Neural cell (in vitro differentiated cells): ENCODE data around the gene DCUN1D3. TPM values are rescaled to one million over a fixed set of nuclear protein-coding genes. Genes with fewer than 3 reads are reported as not detected.

Experiments
- H2AFZ ChIP-seq: fragments of 200-600, 300-800 bp; sonication (generic), shearing (Covaris generic); 2 replicates; pipeline ENCODE4 v1.6.0; 2014; ENCODE audit warnings: low read depth, mild to moderate bottlenecking, antibody characterized with exemption, low read length, moderate library complexity
- H3F3A ChIP-seq: fragments of 200-600 bp; shearing (Covaris generic); 2 replicates; pipeline ENCODE4 v1.6.1; 2016; ENCODE audit warnings: mild to moderate bottlenecking, moderate library complexity, mixed read lengths, antibody characterized with exemption, low read length; ENCODE audit not compliant: insufficient read depth, poor library complexity, severe bottlenecking
- H3K27ac ChIP-seq: fragments of 200-600, 300-800 bp; sonication (generic), shearing (Covaris generic); 2 replicates; pipeline ENCODE4 v1.5.1; 2014; ENCODE audit warnings: mild to moderate bottlenecking, low read length, moderate library complexity
- H3K27me3 ChIP-seq: fragments of 300-800, 200-600 bp; sonication (generic), shearing (Covaris generic); 2 replicates; pipeline ENCODE4 v1.6.0; 2014; ENCODE audit warnings: mild to moderate bottlenecking, low read depth, low read length, moderate library complexity; ENCODE audit not compliant: insufficient read depth
- H3K36me3 ChIP-seq: fragments of 300-800, 200-600 bp; sonication (generic), shearing (Covaris generic); 2 replicates; pipeline ENCODE4 v1.5.1; 2014; ENCODE audit warnings: mild to moderate bottlenecking, antibody characterized with exemption, low read length, moderate library complexity; ENCODE audit not compliant: insufficient read depth
- H3K4me2 ChIP-seq: fragments of 300-800, 200-600 bp; sonication (generic), shearing (Covaris generic); 2 replicates; pipeline ENCODE4 v1.6.0; 2014; ENCODE audit warnings: mild to moderate bottlenecking, low read length
- H3K4me3 ChIP-seq: fragments of 300-800, 200-600 bp; sonication (generic), shearing (Covaris generic); 2 replicates; pipeline ENCODE4 v1.5.1; 2014; ENCODE audit warnings: mild to moderate bottlenecking, low read length, moderate library complexity
- H3K79me2 ChIP-seq: fragments of 200-600 bp; shearing (Covaris generic); replicated peaks from 2 replicates; pipeline ENCODE4 v1.6.0; 2014; ENCODE audit warnings: mild to moderate bottlenecking, low read length, moderate library complexity; ENCODE audit not compliant: insufficient read depth
- H3K9ac ChIP-seq: fragments of 300-800, 200-600 bp; sonication (generic), shearing (Covaris generic); 2 replicates; pipeline ENCODE4 v1.6.1; 2016; ENCODE audit warnings: mild to moderate bottlenecking, low read length, mixed read lengths
- H3K9me2 ChIP-seq: fragments of 200-600 bp; shearing (Covaris generic); 2 replicates; pipeline ENCODE4 v1.6.1; 2016; ENCODE audit warnings: mild to moderate bottlenecking, low read length, mixed read lengths; ENCODE audit not compliant: insufficient read depth
- H3K9me3 ChIP-seq: fragments of 200-600, 300-800 bp; sonication (generic), shearing (Covaris generic); 2 replicates; pipeline ENCODE4 v1.6.1; 2016; ENCODE audit warnings: mild to moderate bottlenecking, mixed run types, low read length, moderate library complexity, mixed read lengths
- H4K20me1 ChIP-seq: fragments of 200-600 bp; shearing (Covaris generic); 2 replicates; pipeline ENCODE4 v1.6.1; 2016; ENCODE audit warnings: mild to moderate bottlenecking, mixed run types; ENCODE audit not compliant: insufficient read depth
- CTCF ChIP-seq: fragments of 450-650 bp; IDR thresholded peaks from 2 replicates; pipeline ENCODE4 v1.5.1; 2014; ENCODE audit warnings: antibody characterized with exemption, mild to moderate bottlenecking, moderate library complexity; ENCODE audit not compliant: poor library complexity, severe bottlenecking
- EP300 ChIP-seq: fragments of 450-650 bp; conservative IDR thresholded peaks from 2 replicates; pipeline ENCODE4 v1.6.1; 2014; ENCODE audit warnings: antibody characterized with exemption, mild to moderate bottlenecking, moderate library complexity; ENCODE audit not compliant: poor library complexity, severe bottlenecking
- EZH2 ChIP-seq: fragments of 200-600, 300-800 bp; shearing (Covaris generic), sonication (generic); IDR thresholded peaks from 2 replicates; pipeline ENCODE4 v1.6.1; 2014; ENCODE audit warnings: antibody characterized with exemption, low read length, borderline replicate concordance, mild to moderate bottlenecking; ENCODE audit not compliant: insufficient read depth, poor library complexity, severe bottlenecking
- MXI1 ChIP-seq: fragments of 450-650 bp; conservative IDR thresholded peaks from 2 replicates; pipeline ENCODE4 v1.6.1; 2014; ENCODE audit warnings: antibody characterized with exemption, mild to moderate bottlenecking; ENCODE audit not compliant: poor library complexity, severe bottlenecking
- POLR2AphosphoS5 ChIP-seq: IDR thresholded peaks from 2 replicates; pipeline ENCODE4 v1.6.1; 2012
- RAD21 ChIP-seq: fragments of 450-650 bp; conservative IDR thresholded peaks from 2 replicates; pipeline ENCODE4 v1.6.1; 2014; ENCODE audit warnings: antibody characterized with exemption, mild to moderate bottlenecking, moderate library complexity
- SMC3 ChIP-seq: fragments of 450-650 bp; conservative IDR thresholded peaks from 2 replicates; pipeline ENCODE4 v1.6.1; 2014; ENCODE audit warnings: antibody characterized with exemption, mild to moderate bottlenecking, moderate library complexity; ENCODE audit not compliant: poor library complexity
- TAF1 ChIP-seq: IDR thresholded peaks from 2 replicates; pipeline ENCODE4 v1.6.1; 2012; ENCODE audit warnings: low read depth
- polyA plus RNA-seq: library from polyadenylated mRNA; depleted of rRNA; stranded (reverse); fragments of >200 nt; gene quantifications from 2 replicates; pipeline ENCODE4 v1.2.3, GENCODE V29; 2014
- TF ChIP-seq, protein P1 (sequence below): IDR thresholded peaks from 2 replicates; pipeline ENCODE4 v1.6.1; 2012; ENCODE audit warnings: borderline replicate concordance

Gene DCUN1D3
- polyA plus RNA-seq, 1 donor from 2014 or later = 9.2 TPM

DNA sequence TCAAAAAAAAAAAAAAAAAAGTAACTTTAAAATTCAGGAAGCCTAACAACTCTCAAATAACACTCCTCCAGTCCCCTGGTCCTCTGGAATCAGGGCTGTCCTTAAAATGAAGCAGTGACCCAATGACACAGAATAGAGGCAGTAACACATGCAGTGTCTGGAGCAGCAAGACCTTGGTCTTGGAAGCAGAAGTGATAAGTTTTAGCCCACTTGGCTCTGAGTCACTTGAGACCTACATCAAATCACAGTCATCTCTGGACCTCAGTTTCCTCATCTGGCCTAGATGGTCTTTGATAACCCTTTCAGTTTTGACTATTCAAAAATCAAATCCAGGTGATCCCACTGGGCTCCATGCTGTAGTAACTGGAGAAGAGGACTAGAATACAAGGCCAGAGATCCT is 39.5 kb upstream of the DCUN1D3 start:
- Histone ChIP-seq H3K4me2 (no peak overlapping the region), H3K9me3 (no peaks in the 10 kb centered on the region), H3K9ac (no peak overlapping the region), H3F3A (no peaks in the 10 kb centered on the region), H2AFZ (no peak overlapping the region), H3K9me2 (no peaks in the 10 kb centered on the region), H3K27me3 (no peaks in the 10 kb centered on the region), H4K20me1 (no peaks in the 10 kb centered on the region), H3K27ac (no peak overlapping the region), H3K36me3 (no peaks in the 10 kb centered on the region), H3K4me3 (no peak overlapping the region), H3K79me2 (no peaks in the 10 kb centered on the region)
- no peak for TF ChIP-seq CTCF
- no peak for TF ChIP-seq POLR2AphosphoS5
- no peak for TF ChIP-seq EZH2
- TF ChIP-seq RAD21 = no peak
- TF ChIP-seq, protein P1, sequence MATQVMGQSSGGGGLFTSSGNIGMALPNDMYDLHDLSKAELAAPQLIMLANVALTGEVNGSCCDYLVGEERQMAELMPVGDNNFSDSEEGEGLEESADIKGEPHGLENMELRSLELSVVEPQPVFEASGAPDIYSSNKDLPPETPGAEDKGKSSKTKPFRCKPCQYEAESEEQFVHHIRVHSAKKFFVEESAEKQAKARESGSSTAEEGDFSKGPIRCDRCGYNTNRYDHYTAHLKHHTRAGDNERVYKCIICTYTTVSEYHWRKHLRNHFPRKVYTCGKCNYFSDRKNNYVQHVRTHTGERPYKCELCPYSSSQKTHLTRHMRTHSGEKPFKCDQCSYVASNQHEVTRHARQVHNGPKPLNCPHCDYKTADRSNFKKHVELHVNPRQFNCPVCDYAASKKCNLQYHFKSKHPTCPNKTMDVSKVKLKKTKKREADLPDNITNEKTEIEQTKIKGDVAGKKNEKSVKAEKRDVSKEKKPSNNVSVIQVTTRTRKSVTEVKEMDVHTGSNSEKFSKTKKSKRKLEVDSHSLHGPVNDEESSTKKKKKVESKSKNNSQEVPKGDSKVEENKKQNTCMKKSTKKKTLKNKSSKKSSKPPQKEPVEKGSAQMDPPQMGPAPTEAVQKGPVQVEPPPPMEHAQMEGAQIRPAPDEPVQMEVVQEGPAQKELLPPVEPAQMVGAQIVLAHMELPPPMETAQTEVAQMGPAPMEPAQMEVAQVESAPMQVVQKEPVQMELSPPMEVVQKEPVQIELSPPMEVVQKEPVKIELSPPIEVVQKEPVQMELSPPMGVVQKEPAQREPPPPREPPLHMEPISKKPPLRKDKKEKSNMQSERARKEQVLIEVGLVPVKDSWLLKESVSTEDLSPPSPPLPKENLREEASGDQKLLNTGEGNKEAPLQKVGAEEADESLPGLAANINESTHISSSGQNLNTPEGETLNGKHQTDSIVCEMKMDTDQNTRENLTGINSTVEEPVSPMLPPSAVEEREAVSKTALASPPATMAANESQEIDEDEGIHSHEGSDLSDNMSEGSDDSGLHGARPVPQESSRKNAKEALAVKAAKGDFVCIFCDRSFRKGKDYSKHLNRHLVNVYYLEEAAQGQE = no peak
- no peak for TF ChIP-seq MXI1
- TF ChIP-seq TAF1 = no peak
- TF ChIP-seq EP300 = no peak
- no peak for TF ChIP-seq SMC3

DNA sequence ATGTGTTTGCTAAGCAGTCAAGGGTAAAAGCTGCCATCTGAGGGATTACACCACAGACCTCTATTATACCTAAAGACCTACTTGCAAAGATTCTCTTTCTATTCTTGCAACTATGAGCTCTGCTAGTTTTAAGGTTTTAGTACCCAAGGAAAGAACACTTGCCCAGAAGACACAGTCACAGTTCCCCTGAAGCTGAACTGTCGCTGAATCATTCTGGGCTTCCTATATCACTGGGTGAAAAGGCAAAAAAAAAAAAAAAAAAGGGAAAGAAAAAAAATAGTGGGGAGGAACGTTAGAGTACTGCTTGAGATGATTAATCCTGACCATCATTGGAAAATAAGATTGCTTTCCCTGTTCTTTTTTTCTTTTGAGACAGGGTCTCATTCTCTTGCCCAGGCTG is 38.3 kb upstream of the DCUN1D3 start:
- H4K20me1 ChIP-seq = no peaks in the 10 kb centered on the region
- H3F3A ChIP-seq = no peaks in the 10 kb centered on the region
- no peak overlapping the region for H2AFZ ChIP-seq
- H3K4me2 ChIP-seq = no peak overlapping the region
- no peaks in the 10 kb centered on the region for H3K9me3 ChIP-seq
- no peaks in the 10 kb centered on the region for H3K79me2 ChIP-seq
- no peak overlapping the region for H3K4me3 ChIP-seq
- H3K9me2 ChIP-seq = no peaks in the 10 kb centered on the region
- H3K27me3 ChIP-seq = no peaks in the 10 kb centered on the region
- H3K27ac ChIP-seq = no peak overlapping the region
- no peaks in the 10 kb centered on the region for H3K36me3 ChIP-seq
- no peak for TF ChIP-seq RAD21
- no peak for TF ChIP-seq SMC3
- no peak for TF ChIP-seq EZH2
- TF ChIP-seq EP300 = no peak
- no peak for TF ChIP-seq CTCF
- no peak for TF ChIP-seq POLR2AphosphoS5
- TF ChIP-seq, protein P1 = no peak
- no peak for TF ChIP-seq MXI1
- TF ChIP-seq TAF1 = no peak
- H3K9ac ChIP-seq = no peak overlapping the region
